GM21423 (cell line): ENCODE data around the gene MN1.

ENCODE experiments used
- ATAC-seq: cut with Tn5 transposase; IDR thresholded peaks from one replicate; pipeline ENCODE4 v1.9.1; 2021; ENCODE audit warnings: mild to moderate bottlenecking, moderate library complexity; ENCODE audit not compliant: unreplicated experiment

The MN1 gene

DNA sequence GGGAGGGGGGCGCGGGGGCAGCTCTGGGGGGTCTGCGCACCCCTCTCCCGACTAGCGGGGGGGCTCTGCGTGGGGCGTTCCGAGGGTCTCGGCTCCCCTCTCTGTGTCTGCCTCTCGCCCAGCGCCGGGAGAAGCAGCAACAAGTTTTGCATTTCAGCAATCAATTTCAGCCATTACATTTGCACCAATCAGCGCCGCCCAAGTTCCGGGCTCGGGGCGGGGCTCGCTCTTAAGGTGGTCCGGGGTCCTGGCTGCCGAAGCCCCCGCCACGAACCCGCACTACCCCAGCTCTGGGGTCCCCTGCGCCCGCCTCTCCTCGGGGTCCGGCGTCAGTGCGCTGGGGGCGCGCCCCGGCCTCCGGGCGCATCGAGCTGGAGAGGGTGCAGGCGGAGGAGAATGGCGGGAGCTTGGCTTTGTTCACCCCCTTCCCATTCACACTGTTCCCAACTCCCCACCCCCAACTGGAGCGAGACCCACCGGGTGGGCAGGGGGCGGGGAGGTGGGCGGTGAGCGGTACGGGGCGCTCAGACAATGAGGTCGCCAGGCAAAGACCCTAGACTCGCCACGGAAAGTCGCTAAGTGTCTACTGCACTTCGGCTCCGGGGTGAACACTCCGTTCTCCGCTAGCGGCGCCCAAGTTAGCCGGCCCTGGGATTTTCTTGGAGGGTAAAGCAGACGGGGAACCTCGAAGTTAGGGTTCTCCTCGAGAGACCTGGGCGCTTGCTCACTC lies at the start of gene MN1:
Gene MN1, minus strand, starts transcription at position 141 of the 730 bp plus-strand sequence. CDS start 1,213 bp downstream, outside the sequence.
- no peak for ATAC-seq

DNA sequence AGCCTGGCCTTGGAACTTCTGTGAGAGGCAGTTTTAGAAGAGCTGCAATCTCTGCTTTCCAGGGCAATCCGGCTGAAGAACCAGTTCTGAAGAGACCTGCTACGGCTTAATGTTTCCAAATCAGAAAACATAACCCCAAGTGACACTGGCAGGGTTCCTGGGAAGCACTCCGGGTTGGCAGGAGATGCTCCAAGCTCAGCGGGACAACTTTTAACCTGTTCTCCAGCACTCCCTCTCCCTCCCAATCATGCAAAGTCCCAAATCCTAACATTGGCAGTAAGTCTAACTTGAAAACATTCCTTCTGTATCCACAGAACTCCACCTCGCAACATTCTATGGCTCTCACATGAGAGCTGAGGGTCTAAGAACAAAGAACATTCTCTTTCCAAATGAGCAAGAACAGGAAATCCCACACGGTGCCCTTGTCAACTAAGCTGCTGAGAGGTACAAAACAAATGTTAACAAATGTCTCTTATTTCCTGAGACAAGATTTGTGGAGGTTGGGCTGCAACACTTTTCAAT lies 48.5 kb upstream of the MN1 start:
- no peak for ATAC-seq

DNA sequence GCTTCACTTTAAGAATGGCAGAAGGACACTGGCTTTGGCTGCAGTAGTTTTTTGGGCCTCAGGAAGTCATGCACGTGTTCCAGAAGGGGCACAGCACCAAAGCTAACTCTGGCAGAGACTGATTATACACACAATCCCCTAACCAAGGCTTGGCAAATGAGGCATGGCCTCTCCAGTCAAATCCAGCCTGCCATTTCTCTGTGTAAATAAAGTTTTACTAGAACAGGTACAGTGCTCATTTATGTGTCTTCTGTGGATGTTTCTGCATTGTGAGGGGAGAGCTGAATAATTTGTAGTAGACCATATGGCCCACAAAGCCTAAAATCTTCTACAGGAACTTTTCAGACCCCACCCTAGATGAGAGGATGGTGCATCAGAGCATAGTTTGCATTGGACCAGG lies 46.4 kb upstream of the MN1 start:
- ATAC-seq: no peak

DNA sequence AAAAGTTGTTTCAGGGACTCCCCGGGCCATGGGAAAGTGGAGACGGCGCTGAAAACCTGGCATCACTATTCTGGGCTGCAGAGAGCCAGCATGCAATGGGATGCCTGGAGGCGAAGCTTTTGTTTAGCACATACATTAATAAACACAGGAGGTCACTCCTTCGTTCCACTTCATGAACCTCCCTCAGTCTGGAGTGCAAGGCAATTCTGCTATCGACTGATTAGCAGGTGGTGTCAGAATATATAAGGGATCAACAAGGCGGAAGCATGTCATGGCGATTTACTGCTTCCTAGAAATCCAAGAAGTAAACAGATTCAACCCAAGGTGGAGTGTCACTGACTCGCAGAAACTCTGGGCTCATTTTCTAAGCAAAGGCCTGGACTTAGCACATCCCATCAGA lies 45.4 kb upstream of the MN1 start:
- ATAC-seq: no peak

DNA sequence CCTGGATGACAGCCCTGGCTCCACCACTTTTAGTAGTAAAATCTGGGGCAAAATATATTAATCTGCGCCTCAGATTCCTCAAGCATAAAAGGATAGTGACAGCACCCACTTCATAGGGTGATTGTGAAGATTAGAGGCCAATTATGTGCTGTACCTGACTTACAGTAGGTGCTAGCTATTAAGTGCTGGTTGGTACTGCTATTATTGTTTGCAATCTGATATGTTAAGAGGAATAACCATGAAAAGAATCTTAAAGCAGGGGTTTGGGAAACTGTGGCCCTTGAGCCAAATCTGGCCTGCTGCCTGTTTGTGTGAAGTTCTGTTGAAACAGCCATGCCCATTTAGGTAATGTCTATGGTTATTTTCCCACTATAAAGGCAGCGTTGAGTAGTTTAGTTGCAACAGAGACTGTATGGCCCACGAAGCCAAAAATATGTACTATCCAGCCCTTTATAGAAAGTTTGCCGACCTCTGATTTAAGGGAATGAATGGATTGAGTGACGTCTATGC lies 44.7 kb upstream of the MN1 start:
- ATAC-seq: no peak

DNA sequence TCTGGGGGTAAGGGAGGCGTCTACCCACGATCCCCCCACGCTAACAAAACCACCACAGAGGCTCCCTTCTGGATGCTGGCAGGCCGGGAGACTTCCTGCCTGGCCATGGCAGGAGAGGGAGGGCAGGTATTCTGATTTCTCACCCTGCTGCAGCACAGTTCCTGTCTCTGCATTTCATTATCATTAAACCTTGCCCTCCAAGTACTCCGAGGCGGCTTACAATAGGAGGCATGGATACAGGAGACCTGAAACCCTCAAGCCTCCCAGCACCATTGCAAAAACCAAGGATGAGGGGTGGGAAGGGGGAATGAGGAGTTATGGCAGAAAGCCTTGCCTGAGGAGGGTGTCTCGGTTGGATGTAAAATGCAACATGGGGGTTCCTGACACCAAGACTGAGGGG lies 44.1 kb upstream of the MN1 start:
- ATAC-seq: no peak

DNA sequence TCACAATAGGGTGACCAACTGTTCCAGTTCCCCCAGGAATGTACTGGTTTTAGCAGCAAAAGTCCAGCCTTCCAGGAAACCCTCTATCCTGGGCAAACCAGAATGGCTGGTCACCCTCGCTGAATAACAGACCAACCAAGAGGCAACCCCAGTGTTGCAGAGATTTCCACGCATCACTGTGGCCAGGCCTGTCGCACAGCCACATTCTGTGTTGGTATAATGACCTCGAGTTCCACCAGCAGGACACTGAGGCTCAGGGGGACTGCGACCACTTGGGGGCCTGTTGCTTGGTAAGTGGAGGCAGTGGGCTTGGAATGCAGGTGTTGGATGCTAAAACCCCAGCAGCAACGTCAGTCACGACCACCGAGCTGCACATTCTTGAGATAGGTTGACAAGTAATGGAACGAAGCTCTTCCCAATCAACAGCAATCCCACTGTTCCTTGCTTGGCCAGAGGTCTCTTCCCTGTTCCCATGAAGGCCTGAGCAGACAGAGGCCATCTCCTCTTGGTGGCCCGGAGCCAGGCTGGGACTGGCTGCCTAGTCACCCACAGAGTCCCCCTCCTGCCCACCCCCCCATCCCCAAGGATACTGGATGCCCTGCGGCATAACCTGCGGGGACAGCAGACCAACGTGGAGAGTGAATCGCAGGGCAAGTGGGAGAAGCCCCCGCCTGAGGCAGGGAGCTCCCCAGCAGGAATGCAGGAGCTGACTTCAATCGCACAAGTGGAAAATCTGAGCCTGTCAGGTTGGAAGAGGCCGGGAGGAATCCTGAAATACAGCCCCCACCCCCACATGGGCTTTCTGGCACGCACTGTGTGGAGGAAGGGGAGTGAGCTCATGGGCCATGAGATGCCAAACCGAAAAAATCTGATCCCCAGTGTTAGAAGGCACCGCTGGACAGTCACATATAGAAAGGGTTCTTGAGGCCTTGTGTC lies 43.4 kb upstream of the MN1 start:
- no peak for ATAC-seq

DNA sequence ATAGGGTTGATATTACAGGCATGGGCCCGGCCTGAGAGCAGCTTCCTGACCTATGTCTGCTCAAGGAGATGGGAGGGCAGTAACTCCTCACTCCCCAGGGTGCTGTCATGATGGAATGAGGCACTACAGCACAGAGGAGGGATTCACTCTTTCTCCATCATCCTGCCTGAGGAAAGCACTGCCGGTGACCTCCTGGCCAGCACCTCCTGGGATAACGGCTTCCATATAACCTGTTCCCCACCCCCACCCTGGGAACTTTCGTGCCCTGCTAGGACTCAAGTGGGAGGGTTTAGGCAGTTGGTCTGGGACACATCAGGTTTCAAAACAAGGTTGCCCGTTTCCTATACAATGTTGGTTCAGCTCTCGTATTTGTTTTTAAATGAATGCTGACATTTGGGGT lies 42.7 kb upstream of the MN1 start:
- no peak for ATAC-seq

DNA sequence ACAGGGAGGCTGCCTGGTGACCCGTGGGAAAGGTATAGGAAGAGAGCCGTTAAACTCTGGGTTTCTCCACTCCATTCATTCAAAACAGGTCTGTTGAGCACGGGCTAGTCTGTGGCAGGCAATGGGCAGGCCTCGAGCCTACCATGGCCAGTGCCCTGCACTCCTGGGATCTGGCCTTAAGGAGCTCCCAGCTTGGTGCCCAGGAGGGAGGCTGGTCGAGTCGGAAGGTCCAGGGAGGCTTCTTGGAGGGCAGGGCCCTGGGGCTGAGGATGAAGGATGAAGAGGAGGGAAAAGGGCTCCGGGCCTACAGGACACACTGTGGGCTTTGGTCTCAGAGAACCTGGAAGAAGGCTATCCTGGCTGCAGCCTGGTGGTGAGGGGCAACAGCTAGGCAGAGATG lies 41.9 kb upstream of the MN1 start:
- ATAC-seq: no peak

DNA sequence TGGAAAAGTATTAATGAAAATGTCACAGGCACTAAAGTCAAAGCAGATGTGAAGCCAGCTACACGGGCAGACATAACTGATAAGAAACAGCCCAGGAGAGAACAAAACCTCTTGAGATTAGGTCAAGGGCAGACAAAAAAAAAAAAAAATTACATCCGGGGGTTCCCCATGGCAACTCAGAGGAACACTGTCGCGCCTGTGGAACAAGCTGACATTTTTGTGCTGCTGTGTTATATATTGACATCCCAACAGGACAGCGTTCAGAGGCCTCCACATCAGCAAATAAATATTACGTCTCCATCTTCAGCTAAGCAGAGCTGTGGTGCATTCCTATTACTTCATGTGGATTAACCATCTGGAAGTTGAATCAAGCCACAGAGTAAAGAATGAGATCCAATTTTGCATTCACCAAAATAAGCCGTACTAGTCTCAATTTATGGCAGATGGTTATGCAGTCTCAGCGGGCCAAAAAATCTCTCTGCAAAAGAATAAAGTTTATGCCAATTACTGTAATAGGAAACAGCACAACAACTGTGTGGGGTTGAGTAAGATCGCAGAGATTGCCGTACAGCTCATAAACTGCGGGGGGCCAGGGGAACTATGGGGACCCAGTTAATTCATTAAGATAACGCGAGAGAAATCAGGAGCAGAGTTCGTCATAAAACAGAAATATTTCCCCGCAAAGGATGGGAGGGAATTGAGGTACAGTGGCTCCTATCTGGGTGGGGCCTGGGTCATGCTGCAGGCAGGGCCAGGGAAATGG lies 41.3 kb upstream of the MN1 start:
- no peak for ATAC-seq

DNA sequence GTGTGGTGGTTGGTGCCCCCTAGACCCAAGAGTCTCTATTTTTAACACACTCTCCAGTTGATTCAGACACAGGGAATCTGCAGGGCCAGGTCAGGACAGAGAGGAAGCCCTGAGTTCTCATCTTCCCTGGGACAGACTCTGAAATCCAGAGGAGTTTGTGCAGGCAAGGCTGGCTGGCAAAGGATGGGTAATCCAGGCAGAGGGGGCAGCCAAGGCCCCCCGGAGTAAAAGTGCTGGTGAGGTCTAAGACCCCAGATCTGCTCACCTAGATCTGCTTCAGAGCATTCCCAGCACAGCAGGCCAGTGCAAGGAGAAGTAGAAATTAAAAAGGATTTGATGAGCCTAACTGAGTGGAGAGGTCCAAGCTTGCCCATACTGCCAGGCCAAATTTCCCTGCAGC lies 40.6 kb upstream of the MN1 start:
- ATAC-seq: no peak

DNA sequence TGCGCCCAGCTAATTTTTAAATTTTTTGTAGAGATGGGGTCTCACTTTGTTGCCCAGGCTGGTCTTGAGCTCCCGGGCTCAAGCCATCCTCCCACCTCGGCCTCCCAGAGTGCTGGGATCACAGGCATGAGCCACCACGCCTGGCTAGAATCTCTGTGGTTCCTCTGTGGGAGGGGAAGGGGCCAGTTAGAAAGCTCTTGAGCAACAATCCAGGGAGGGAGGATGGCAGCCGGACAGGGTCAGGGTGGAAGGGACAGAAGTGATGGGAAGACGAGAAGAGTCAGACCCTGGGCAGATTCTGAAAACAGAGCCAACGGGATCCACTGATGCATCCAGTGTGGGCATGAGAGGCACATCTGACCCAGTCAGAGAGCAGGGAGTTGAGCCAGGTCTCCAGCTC lies 38.9 kb upstream of the MN1 start:
- ATAC-seq: no peak

DNA sequence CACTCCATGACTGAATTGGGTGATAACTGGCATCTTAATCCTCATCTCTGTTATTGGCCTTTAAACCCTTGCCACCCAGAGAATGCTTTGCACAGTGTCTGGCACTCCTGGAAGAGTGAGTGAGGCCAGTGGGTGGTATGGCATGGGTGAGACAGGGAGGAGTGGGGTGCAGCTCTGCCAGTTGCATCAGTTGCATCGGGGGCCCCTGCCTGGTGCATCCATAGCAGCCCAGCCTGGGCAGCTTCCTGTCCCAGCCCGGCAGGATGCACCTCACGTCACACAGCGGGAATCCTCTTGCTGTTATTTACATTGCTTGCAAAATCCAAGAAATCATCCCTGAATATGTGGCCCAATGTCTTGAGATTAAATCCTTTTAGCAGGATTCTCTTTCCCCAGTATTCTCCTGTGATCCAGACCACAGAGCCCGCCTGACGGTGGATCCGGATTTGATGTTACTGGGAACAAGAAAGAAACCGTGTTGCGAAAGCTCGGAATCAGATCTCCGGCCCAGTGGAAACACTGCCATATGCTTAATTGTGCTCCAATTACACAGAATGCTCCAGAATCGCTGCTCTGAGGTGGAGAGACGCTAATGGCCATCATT lies 37.6 kb upstream of the MN1 start:
- no peak for ATAC-seq

DNA sequence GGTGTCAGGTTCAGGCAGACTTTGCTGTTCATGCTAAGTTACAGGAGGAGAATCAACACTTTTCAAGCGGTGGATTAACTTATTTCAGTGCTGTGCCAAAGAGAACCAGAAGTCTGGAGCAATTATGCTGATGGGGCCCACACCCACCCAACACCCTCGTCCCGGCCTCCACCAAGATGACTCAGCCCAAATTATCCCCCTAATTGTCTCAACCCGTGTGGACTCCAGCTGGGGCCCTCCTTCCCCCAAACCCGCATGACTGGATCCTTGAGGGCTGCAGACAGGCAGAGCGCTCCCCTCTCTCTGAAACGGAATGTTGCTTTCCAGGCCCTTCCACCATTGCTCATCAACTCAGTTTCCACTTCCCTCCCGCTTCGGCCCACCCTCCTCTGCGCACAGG lies 34.6 kb upstream of the MN1 start:
- ATAC-seq: no peak

DNA sequence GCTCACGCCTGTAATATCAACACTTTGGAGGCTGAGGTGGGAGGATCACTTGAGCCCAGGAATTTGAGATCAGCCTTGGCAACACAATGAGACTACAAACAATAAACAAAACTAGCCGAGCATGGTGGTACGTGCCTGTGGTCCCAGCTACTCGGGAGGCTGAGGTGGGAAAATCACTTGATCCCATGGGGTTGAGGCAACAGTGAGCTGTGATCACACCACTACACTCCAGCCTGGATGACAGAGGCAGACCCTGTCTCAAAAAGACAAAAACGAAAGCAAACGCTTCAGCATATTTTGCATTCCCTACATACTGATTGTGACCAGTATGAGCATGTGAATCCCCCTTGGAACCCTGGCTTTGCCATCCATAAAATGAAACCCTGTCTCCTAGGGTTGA lies 33.9 kb upstream of the MN1 start:
- ATAC-seq: no peak

DNA sequence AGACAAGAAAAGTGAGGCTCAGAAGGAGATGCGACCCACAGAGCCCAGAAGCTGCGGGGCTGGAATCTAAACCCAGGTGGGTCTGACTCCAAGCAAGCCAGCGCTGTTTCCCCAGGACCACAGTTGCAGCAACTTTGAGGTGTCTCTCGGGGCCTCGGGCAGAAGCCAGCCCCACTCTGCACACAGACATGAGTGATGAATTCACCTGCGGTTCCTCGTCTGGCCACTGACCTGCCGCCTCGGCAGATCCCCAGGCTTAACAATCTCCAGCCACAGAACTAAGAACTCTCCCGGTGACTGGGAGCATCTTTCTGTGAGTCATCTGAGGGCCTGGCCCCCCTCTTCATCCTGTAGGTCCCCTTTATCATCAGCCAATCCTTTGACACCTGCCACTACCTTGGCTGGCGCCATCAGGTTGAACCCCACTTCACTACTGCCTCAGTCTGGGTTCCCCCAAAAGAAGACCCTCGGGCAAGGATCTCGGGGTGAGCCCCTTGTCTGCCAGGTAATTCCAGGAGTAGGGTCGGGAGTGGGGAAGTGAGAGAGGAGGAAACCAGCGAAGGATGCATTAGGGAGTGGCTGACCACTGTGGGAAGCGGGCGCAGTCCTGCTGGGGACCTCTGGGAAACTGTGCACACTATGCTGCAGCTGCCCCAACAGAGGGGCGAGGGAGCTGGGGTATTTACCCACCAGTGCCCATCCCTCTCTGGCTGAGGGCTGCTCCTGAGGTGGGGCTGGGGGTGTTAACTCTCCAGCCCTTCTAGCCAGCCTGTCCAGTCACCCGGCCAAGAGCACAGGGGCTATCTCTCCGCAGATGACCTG lies 33.0 kb upstream of the MN1 start:
- ATAC-seq: no peak

DNA sequence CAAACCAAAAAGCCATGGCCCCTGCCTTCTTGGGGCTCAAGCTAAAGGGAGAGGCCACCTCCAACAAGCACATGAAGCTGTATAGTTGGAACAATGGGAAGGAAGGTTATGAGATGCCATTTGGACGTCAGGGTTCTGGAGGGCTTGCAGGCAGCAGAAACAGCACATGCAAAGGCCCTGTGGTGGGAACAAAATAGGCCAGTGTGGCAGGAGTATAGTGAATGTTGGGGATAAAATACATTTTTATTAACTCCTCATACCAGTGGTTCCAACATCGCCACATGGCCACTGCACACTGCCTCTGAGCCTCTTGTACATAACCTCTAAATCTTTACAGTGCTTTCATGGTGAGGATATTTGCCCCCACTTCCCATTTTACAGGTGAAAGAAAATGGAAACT lies 32.2 kb upstream of the MN1 start:
- ATAC-seq: no peak

DNA sequence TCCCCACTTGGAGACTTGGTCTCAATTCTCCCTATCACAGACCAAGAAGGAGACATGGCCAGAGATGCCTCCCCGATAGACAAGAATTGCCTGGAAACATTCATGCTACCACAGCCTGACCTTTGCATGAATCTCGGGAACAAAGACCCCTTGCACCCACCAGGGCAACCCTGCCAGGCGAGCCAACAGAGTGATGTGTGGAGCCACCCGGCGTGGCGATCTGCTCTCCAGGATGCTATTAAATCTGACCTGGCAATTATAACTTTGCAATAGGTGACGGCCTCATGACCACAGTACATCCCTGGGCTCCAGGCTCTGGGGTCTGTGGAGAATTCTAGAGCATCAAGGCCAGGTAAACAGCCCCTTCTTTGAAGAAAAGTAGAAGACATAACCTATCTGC lies 31.1 kb upstream of the MN1 start:
- no peak for ATAC-seq

DNA sequence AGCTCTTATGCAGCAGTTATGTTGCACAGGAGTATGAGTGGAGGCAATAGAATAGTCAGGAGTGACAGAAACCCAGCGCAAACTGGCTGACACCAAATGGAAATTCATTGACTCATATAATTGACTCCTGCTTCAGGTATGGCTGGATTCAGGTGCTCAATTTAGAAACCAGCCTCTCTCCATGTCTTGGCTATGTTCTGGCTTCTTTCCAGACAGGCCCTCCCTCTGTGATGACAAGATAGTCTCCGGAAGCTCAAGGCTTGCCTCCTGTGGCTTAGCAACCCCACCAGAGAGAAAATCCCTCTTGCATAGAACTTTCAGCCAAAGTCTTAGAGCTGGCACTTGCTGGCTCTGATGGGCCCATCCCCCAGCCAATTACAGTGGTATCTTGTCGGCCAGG lies 28.1 kb upstream of the MN1 start:
- ATAC-seq: no peak
